Lung (tissue), 12 donors: ENCODE measurements around the gene SORD. TPM values are rescaled to one million over a fixed set of nuclear protein-coding genes. Genes with fewer than 3 reads are reported as not detected.

Experiments used
- ATAC-seq: fragments of 200-7000 bp; cut with Tn5 transposase; one replicate; pipeline ENCODE4 v1.9.1; 2020; ENCODE audit warnings: moderate number of reproducible peaks; ENCODE audit not compliant: insufficient read depth, low FRiP score
- DNase-seq, 3 donors: peaks; one replicate each; pipeline ENCODE4 v3.0.0-alpha.2; 2013 to 2017
- H3K27ac ChIP-seq, 2 donors: one replicate each; pipeline ENCODE4 v1.5.1; 2013; ENCODE audit warnings: mild to moderate bottlenecking in 2 of 2, moderate library complexity in 2 of 2, control low read depth in 1 of 2, inconsistent platforms in 1 of 2, low read depth in 1 of 2, low read length in 1 of 2
- H3K27me3 ChIP-seq, 3 donors: one replicate each; pipeline ENCODE4 v1.5.1; 2013; ENCODE audit warnings: low read length in 2 of 3; ENCODE audit not compliant: control insufficient read depth in 3 of 3, insufficient read depth in 3 of 3
- H3K36me3 ChIP-seq, 4 donors: one replicate each; pipeline ENCODE4 v1.5.1; 2013; ENCODE audit warnings: low read length in 4 of 4, mild to moderate bottlenecking in 1 of 4, moderate library complexity in 1 of 4; ENCODE audit not compliant: control insufficient read depth in 4 of 4, insufficient read depth in 4 of 4
- H3K4me1 ChIP-seq, 5 donors: one replicate each; pipeline ENCODE4 v1.5.1; 2013; ENCODE audit warnings: low read length in 5 of 5, mild to moderate bottlenecking in 2 of 5, moderate library complexity in 1 of 5; ENCODE audit not compliant: control insufficient read depth in 5 of 5, insufficient read depth in 5 of 5
- H3K4me3 ChIP-seq: one replicate; pipeline ENCODE4 v1.5.1; 2013; ENCODE audit warnings: mild to moderate bottlenecking, control low read depth, moderate library complexity
- H3K9ac ChIP-seq, 2 donors: one replicate each; pipeline ENCODE4 v1.5.1; 2013; ENCODE audit warnings: low read length in 2 of 2, control low read depth in 1 of 2; ENCODE audit not compliant: insufficient read depth in 1 of 2
- H3K9me3 ChIP-seq, 4 donors: one replicate each; pipeline ENCODE4 v1.5.1; 2013; ENCODE audit warnings: low read length in 3 of 4, mild to moderate bottlenecking in 1 of 4, moderate library complexity in 1 of 4; ENCODE audit not compliant: control insufficient read depth in 4 of 4, insufficient read depth in 3 of 4
- WGBS, 2 donors: extraction: QIAGEN DNeasy Blood & Tissue Kit; methylation state at CpG; one replicate each; pipeline ENCODE4 v1.1.7; 2013; 5-methylcytosine and 5-hydroxymethylcytosine counted together
- polyA plus RNA-seq, 2 donors: library from polyadenylated mRNA; stranded (reverse); fragments of 200-250 nt; gene quantifications; one replicate each; pipeline ENCODE4 v1.2.1, GENCODE V29; 2013
- total RNA-seq, 2 donors: library from RNA; depleted of rRNA in 1 of 2; stranded (reverse); fragments of >200 nt in 1 of 2; gene quantifications; one replicate each; pipeline ENCODE4 v1.2.1, GENCODE V29; 2014 to 2021
- TF ChIP-seq, protein P1 (sequence below): IDR thresholded peaks from 2 replicates; pipeline ENCODE4 v1.5.1; 2012; ENCODE audit warnings: mild to moderate bottlenecking; ENCODE audit errors: control extremely low read depth, extremely low read depth
- donor health status: control.
- donor health status: control.
- donor health status: Bipolar disorder and iron deficiency.
- donor health status: healthy.
- donor health status: DM: yes; HTN: yes; CAD: no.

The SORD gene
- total and polyA plus RNA-seq, 4 donors = 3.5 to 18.2 (median 16.4) TPM

DNA sequence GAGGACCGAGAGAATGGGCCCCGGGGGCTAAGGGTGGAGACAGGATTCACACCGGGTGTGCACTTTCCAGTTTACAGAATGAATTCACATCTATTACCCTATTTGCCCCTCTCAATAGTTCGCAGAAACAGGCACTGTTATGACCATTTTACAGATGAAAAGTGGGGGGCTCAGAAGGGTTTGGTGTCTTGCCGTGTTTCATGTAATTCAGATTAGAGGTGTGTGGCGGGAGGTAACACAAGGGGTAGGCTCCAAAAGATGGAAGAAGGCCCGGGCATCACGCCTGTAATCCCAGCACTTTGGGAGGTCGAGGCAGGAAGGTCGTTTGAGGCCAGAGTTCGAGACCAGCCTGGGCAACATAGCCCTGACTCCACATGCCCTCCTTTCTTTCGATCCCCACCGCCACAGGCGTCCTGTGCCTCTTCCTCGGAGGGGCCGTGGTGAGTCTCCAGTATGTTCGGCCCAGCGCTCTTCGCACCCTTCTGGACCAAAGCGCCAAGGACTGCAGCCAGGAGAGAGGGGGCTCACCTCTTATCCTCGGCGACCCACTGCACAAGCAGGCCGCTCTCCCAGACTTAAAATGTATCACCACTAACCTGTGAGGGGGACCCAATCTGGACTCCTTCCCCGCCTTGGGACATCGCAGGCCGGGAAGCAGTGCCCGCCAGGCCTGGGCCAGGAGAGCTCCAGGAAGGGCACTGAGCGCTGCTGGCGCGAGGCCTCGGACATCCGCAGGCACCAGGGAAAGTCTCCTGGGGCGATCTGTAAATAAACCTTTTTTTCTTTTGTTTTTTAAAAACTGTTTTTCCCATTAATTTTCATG lies 94.5 kb downstream of the SORD start:
- no peak overlapping the region for H3K4me3 ChIP-seq
- WGBS, 2 donors = 23 to 40% methylated on average over 32 to 33 of the region's 33 CpGs
- no peak overlapping the region for H3K9ac ChIP-seq
- peaks cover 0 to 17% (median 0%) of the 10 kb centered on the region in 4 donors for H3K9me3 ChIP-seq
- DNase-seq = no peak
- H3K27me3 ChIP-seq = peaks cover 8 to 52% (median 50%) of the 10 kb centered on the region in 3 donors
- TF ChIP-seq, protein P1, sequence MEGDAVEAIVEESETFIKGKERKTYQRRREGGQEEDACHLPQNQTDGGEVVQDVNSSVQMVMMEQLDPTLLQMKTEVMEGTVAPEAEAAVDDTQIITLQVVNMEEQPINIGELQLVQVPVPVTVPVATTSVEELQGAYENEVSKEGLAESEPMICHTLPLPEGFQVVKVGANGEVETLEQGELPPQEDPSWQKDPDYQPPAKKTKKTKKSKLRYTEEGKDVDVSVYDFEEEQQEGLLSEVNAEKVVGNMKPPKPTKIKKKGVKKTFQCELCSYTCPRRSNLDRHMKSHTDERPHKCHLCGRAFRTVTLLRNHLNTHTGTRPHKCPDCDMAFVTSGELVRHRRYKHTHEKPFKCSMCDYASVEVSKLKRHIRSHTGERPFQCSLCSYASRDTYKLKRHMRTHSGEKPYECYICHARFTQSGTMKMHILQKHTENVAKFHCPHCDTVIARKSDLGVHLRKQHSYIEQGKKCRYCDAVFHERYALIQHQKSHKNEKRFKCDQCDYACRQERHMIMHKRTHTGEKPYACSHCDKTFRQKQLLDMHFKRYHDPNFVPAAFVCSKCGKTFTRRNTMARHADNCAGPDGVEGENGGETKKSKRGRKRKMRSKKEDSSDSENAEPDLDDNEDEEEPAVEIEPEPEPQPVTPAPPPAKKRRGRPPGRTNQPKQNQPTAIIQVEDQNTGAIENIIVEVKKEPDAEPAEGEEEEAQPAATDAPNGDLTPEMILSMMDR = no peak
- no peak overlapping the region for H3K27ac ChIP-seq
- peaks cover 0 to 3% (median 0%) of the 10 kb centered on the region in 4 donors for H3K36me3 ChIP-seq
- H3K4me1 ChIP-seq = peaks cover 0 to 18% (median 0%) of the 10 kb centered on the region in 5 donors
- no peak for ATAC-seq

DNA sequence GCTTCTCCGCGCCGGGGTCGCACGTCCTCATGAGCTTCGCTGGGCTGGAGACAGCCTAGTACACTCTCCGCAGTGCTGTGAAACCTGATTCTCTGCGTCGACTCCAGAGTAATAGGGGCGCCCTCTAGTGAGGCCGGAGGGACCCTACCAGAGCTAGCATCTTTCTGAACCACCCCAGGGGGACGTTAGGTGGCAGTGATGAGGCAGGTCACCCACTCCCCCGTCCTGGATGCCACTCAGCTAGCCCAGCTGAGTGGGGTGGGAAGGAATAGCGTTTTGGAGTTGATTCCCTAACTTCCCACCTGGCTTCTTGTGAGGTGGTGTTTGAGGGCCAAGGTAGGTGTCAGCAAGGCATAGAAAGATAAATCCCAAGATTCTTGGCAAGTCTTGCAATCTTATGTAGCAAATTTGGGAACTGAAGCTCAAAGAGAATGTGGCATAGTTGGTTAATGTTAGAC lies 95.2 kb downstream of the SORD start:
- Histone ChIP-seq H3K4me3 (no peak overlapping the region), H3K27me3 (peaks cover 3 to 47% (median 45%) of the 10 kb centered on the region in 3 donors), H3K36me3 (peaks cover 0 to 3% (median 0%) of the 10 kb centered on the region in 4 donors), H3K9me3 (peaks cover 0 to 16% (median 0%) of the 10 kb centered on the region in 4 donors), H3K9ac (no peak overlapping the region), H3K27ac (no peak overlapping the region), H3K4me1 (peaks cover 0 to 13% (median 0%) of the 10 kb centered on the region in 5 donors)
- DNase-seq = peak; percentile 94 to 95 (median 95)
- peak; percentile 92 for ATAC-seq
- 0 to 2% methylated on average over 14 of the region's 14 CpGs for WGBS, 2 donors
- TF ChIP-seq, protein P1 = peak; percentile 93

DNA sequence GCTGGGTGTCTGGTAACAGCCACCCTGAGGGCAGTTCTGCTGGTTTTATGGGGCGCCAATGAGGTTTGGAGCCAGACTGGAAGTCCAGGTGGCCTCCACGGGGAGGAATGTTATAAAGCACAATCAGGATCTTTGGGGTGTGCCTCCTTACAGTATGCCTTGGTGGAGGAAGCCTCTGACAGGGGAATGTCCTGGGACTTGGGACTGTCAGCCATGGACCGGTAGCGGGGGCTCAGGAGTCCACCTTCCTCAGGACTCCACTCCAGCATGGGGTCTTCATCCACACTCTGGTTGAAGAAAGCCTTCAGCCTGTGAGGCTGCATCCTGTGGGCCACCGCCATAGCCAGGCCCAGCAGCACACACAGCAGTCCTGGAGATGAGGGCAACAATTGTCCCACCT lies 96.0 kb downstream of the SORD start:
- peaks cover 0 to 13% (median 0%) of the 10 kb centered on the region in 5 donors for H3K4me1 ChIP-seq
- no peak overlapping the region for H3K9ac ChIP-seq
- no peak overlapping the region for H3K4me3 ChIP-seq
- H3K36me3 ChIP-seq = peaks cover 0 to 3% (median 0%) of the 10 kb centered on the region in 4 donors
- ATAC-seq = no peak
- DNase-seq = no peak
- TF ChIP-seq, protein P1 = no peak
- peaks cover 3 to 39% (median 37%) of the 10 kb centered on the region in 3 donors for H3K27me3 ChIP-seq
- peaks cover 0 to 15% (median 0%) of the 10 kb centered on the region in 4 donors for H3K9me3 ChIP-seq
- no peak overlapping the region for H3K27ac ChIP-seq
- WGBS, 2 donors = 90 to 98% methylated on average over 5 of the region's 5 CpGs
